ENCODE results near the gene MTHFS. TPM values are rescaled to one million over a fixed set of nuclear protein-coding genes. Genes with fewer than 3 reads are reported as not detected.
"Not testable (repeated sequence)": the region's sequence is repeated elsewhere in the genome, so short reads cannot be mapped to it uniquely, and the experiment has no call there.

Gene MTHFS
- 26.7 and 34.7 TPM in 2 replicates for total RNA-seq

- DNase-seq (ENCODE audit: low read depth), result peak; percentile 47
These were observed at the start of gene MTHFS for GRCh38 chr15:79896634-79897379. MTHFS (minus strand) TSS chr15:79897014; CDS start chr15:79896988, 26 bp downstream.

- no peak for DNase-seq (ENCODE audit: low read depth)
These were observed 47.8 kb upstream of the MTHFS start for GRCh38 chr15:79944622-79945021.

- DNase-seq (ENCODE audit: low read depth), result peak; percentile 83
These were observed 47.0 kb upstream of the MTHFS start for GRCh38 chr15:79943820-79944219.

DNA sequence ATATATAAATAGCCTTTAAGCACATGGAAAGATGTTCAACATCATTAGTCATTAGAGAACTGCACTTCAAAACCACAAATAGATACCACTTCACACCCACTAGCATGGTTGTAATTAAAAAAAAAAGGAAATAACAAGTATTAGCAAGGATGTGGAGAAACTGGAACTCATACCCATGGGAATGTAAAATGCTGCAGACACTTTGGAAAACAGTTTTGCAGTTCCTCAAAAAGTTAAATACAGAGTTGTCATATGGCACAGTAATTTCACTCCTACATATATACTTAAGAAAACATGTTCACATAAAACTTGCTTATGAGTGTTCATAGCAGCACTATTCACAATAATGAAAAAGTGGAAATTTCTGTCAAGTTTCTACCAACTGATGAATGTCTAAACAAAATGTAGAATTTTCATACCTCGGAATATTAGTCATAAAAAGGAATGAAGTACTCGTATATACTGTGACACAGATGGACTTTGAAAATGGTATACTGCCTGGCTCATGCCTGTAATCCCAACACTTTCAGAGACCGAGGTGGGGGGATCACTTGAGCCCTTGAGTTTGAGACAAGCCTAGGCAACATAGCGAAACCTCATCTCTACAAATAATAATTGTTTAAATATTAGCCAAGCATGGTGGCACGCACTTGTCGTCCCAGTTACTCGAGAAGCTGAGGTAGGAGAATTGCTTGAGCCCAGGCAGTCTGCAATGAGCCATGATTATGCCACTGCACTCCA, 46.1 kb upstream of the MTHFS start:
- peak; percentile 60 for DNase-seq (ENCODE audit: low read depth)

DNA sequence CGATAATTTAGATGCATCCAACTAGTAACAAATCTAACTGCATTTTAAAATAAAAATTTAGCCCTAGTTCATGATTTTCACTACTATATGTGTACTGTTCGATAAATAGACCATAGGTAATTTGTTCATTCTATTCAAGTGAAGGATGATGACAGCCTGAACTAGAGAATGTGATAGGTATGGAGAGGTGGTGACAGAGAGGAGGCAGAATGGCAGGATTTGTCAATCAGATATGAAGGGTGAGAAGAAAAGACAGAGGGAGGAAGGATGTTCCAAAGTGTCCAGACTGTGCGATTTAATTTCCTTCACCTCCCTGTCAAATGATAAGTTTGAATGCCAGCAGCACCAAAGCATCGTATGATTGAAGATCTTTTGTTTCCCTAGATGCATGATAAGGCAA, 42.6 kb upstream of the MTHFS start:
- DNase-seq (ENCODE audit: low read depth), result no peak

- DNase-seq (ENCODE audit: low read depth), result no peak
These were observed 41.3 kb upstream of the MTHFS start for GRCh38 chr15:79938143-79938542.

GRCh38 chr15:79935556-79936201, 38.9 kb upstream of the MTHFS start:
- peak; percentile 56 for DNase-seq (ENCODE audit: low read depth)

DNA sequence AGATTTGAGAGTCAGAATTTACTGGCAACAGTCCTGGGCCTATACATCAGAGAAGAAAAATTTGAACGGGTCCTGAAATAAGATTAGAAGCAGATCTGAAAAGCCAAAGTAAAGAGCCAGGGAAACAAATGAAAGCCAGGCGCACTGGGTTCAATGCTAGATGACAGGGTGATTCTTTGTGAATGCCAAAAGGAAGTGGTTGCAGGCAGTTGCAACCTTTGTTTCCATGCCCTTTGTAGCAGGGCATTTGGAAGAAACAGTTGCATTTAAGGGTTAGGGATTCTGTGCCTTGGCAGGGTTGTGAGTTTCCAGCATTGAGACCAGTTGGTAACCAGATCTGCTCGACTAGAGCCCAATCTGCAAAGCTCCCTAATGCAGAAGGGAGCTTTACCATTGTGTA, 36.4 kb upstream of the MTHFS start:
- DNase-seq (ENCODE audit: low read depth), result no peak

DNA sequence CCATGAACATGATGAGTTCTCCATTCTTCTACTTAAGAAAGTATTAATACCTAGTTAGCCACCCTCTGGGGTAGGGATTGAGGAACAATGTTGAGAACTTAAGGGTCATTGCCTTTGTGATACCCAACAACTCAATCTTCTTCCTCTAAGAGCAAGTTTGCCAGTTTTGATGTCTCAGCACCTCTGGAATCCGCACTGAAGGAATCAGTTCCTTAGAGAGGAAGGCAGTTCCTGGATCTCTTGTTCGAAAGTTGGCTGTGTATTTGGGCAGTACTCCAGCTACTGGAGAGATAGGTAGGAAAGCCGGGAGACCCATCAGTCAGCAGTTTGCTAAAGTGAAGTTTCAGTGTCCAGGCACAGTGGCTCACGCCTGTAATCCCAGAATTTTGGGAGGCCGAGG, 35.6 kb upstream of the MTHFS start:
- no peak for DNase-seq (ENCODE audit: low read depth)

- DNase-seq (ENCODE audit: low read depth), result no peak
These were observed 33.7 kb upstream of the MTHFS start for GRCh38 chr15:79930516-79930915.

DNA sequence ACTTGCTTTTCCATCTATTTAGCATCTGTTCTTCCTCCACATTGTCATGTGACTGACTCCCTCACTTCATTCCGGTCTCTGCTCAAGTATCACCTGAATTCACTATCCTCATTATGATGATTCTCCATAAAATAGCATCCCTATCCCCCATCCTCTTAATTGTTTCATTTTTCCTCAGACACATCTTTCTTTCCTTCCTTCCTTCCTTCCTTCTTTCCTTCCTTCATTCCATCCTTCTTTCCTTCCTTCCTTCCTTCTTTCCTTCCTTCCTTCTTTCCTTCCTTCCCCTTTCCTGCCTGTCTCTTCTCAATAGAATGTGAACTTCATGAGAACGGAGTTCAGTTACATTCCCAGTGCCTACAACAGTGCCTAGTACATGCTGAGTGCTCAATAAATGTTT, 32.6 kb upstream of the MTHFS start:
- no peak for DNase-seq (ENCODE audit: low read depth)

DNA sequence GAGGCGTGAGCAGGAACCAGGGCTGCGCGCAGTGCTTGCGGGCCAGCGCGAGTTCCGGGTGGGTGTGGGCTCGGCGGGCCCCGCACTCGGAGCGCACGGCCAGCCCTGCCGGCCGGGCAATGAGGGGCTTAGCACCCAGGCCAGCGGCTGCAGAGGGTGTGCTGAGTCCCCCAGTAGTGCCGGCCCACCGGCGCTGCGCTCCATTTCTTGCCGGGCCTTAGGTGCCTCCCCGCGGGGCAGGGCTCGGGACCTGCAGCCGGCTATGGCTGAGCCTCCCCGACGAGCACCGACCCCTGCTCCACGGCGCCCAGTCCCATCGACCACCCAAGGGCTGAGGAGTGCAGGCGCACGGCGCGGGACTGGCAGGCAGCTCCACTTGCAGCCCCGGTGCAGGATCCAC, 29.3 kb upstream of the MTHFS start:
- not testable (repeated sequence) for DNase-seq (ENCODE audit: low read depth)

DNA sequence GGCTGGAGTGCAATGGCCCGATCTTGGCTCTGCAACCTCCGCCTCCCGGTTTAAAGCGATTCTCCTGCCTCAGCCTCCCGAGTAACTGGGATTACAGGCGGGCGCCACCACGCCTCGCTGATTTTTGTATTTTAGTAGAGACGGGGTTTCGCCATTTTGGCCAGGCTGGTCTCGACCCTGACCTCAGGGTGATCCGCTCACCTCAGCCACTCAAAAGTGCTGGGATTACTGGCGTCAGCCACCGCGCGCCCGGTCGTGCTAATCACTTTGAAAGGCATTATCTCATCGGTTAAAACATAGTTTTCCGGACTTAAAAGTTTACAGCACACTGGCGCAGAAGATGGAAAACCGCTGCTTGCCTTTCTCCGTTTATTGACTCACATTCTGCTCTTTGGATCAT, 27.6 kb upstream of the MTHFS start:
- DNase-seq (ENCODE audit: low read depth), result no peak

- DNase-seq (ENCODE audit: low read depth), result peak; percentile 90
These were observed 26.8 kb upstream of the MTHFS start for GRCh38 chr15:79923515-79924169.

DNA sequence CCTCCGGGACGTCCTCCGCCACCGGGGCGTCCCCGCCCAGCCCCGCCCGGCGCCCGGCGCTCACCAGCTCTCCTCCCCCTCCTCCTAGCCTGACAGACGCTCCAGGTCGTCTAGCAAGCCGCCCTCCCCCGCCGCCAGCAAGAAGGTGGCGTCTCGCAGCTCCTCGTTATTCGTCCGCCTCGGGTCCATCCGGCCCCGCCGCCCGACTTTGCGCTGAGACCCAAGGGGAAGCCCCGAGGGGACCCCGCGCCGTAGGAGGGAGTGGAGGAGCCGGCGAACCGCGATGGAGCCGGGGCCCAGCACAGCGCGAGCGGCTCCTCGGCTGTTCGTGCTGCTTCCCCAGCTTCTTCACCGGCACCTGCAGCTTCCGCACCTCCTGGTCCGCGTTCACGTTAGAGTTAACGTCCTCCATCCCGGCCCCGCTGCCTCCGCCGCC, 26.3 kb upstream of the MTHFS start:
- peak; percentile 10 for DNase-seq (ENCODE audit: low read depth)

DNA sequence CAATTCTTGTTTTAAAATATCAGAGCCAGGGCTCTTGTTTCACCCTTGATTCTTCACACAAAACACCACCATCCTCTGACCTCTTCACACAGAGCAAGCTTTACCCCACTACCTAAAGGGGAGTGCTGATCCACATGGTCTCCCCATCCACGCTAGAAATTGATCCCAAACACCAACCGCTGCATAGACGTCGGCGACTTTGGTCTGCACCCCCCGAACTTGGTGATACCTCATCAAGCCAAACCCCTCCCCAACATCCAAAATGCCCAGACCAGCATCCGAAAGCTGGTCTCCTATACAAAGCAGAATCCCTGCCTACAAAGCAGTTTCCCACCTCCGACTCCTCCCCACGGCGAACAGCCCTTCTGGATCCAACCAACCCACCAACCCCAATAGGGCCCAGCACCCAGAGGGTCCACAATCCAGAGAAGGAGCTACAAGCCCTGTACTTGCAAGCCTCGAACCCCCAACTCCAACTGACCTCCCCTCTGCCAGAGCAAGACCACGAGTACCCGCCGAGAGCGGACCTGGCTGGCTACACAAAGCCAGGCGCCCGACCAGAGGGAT, 25.8 kb upstream of the MTHFS start:
- no peak for DNase-seq (ENCODE audit: low read depth)

- DNase-seq (ENCODE audit: low read depth), result no peak
These were observed 23.1 kb upstream of the MTHFS start for GRCh38 chr15:79919749-79920511.

- DNase-seq (ENCODE audit: low read depth), result no peak
These were observed 22.4 kb upstream of the MTHFS start for GRCh38 chr15:79919090-79919748.

DNA sequence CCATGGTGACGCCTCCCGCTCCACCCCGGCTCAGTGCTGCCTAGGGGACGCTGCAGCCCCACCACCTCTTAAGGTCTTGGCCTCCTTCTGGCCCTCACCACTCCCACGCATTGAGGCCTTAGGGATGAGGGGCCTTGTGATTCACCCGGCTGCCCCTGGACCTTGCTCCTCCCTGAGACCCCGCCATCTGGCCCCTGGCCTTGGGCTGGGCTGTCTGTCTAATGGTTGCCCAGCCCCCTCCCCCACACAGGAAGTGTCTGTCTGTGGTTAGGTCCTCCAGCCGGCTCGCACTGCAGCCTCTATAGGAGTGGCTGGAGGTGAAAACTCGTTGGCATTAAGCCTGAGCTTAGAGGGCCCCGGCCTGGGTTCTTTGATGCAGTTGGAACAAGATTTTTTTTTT, 21.5 kb upstream of the MTHFS start:
- no peak for DNase-seq (ENCODE audit: low read depth)

DNA sequence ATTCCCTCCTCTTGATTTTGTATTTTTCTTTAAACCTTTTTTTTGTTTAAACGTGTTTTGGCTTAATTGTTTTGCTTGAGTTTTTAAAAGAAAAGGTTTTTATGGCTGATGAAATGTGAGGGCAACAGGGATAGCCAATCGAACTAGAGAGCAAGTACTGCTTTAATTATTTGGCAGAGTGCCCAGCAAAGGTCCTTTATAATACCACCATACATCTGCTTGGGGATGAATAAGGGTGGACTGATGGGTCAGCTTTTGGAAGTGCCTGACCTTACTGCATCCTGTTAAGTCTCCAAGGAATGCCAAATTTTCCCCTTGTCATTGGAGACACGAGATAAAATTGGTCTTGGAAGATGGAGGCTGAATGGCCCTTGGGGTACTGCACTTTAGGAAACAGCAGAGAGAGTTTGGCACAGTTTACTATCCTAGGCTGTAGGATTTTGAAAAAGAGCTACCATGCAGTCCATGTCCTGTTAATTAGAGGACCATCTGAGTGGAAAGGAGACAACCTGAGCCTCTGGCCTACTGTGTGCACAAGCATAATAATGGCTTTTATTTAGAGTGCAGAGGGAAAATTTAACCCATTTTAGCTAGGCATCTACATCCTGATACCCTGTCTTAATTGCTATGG, 19.8 kb upstream of the MTHFS start:
- no peak for DNase-seq (ENCODE audit: low read depth)

Data from renal cortical epithelial cell (primary cell).